Stimulated activated effector memory CD8-positive, alpha-beta T cell treated with anti-CD3 and anti-CD28 coated beads, Interleukin-12 subunit alpha, Interleukin-12 subunit beta, amount 100 ng/mL, for 72 hours (primary cell): Measurements from ENCODE around the gene CTXN3.
A peak's percentile ranks its signal among the peaks of the same experiment; 100 is the strongest.

Experiments used
- ATAC-seq: fragments of 150-1000 bp; cut with Tn5 transposase; 2 replicates; pipeline ENCODE4 v1.10.0; 2021
- DNase-seq, 2 donors: peaks; one replicate each; pipeline ENCODE4 v3.0.0; 2021 to 2022; ENCODE audit warnings: low spot score in 2 of 2
- H3K27ac Mint-ChIP-seq: one replicate; pipeline ENCODE4 v1.8.0; 2022; ENCODE audit warnings: mild to moderate bottlenecking, mixed read lengths
- H3K36me3 Mint-ChIP-seq: one replicate; pipeline ENCODE4 v1.8.0; 2022; ENCODE audit warnings: mild to moderate bottlenecking, mixed read lengths
- H3K4me1 Mint-ChIP-seq: one replicate; pipeline ENCODE4 v1.8.0; 2022; ENCODE audit warnings: mixed read lengths
- H3K4me3 Mint-ChIP-seq: one replicate; pipeline ENCODE4 v1.8.0; 2022; ENCODE audit warnings: mild to moderate bottlenecking, mixed read lengths
- H3K9me3 Mint-ChIP-seq: one replicate; pipeline ENCODE4 v1.8.0; 2022; ENCODE audit warnings: mixed read lengths

The CTXN3 gene

DNA sequence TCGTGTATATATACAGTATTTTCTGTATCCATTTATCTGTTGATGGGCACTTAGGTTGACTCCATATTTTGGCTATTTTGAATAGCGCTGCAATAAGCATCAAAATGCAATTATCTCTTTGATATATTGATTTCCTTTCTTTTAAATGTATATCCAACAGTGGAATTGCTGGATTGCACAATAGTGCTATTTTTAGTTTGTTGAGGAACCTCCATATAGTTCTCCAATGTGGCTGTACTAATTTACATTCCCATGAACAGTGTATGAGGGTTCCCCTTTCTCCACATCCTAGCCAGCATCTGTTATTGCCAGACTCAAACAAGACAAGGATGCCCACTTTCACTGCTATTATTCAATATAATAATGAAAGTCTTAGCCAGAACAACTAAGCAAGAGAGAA, 9.1 kb upstream of the CTXN3 start:
- H3K9me3 Mint-ChIP-seq: no peaks in the 10 kb centered on the region
- H3K27ac Mint-ChIP-seq: no peak overlapping the region
- DNase-seq: no peak
- no peaks in the 10 kb centered on the region for H3K36me3 Mint-ChIP-seq
- no peak for ATAC-seq
- no peak overlapping the region for H3K4me3 Mint-ChIP-seq
- no peaks in the 10 kb centered on the region for H3K4me1 Mint-ChIP-seq

DNA sequence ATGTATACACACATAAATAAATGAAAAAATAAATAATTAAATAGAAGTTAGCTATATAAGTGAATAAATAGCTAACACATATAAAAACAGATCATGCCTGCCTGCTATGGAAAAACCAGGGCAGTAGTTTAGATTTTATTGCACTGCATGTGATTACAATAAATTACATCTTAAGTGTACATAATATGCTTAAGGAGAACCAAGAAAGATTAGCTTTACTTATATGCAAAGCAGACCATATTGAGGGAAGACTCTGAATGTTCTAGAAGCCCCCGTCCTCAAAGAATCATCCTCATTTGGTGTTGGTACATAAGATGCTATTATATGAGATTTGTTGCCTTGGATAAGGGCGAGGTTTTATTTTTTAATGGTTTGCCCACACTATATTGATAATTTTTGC, 5.9 kb upstream of the CTXN3 start:
- ATAC-seq (no peak), DNase-seq (no peak)
- Mint-ChIP-seq H3K4me3 (no peak overlapping the region), H3K9me3 (no peaks in the 10 kb centered on the region), H3K27ac (no peak overlapping the region), H3K4me1 (no peaks in the 10 kb centered on the region), H3K36me3 (no peaks in the 10 kb centered on the region)

DNA sequence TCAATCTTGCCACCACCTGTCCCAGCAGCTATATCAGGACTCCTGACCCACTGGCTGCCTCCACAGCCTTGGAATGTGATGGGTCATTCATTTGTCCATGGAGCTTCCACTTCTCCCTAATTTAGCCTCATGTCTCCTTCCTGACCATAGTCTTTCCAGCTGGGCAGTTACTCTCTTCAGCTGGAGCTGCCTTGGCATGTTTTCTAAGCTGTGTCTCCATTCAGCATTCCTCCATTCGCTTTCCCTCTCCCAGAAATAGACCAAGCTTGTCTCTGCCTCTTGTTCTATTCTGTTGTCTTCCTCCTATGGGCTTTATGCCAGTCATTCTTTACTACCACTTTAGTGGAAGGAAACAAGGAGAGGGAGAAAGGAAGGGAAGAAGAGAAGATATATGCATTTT, 5.3 kb upstream of the CTXN3 start:
- Mint-ChIP-seq H3K4me1 (no peaks in the 10 kb centered on the region), H3K36me3 (no peaks in the 10 kb centered on the region), H3K9me3 (no peaks in the 10 kb centered on the region), H3K27ac (no peak overlapping the region), H3K4me3 (no peak overlapping the region)
- no peak for ATAC-seq
- DNase-seq: no peak

DNA sequence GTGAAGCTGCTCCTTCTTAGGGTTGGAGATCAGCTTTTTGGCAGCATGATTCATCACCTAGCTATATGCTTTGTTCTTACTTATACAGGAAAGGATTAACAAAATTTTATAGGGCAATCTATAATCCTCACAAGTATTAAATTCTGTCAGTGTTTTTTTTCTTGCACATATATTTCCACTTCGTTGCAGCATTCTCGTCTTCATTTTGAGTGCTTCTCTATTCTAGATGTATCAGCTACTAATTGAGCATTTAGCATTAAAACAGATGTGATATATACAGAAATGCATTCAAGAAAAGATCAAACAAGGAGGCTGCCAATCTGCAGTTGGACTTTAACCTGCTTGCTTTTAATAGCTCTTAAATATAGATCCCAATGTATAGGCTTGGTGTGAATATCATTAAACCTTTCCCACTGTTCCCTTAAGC, 3.6 kb upstream of the CTXN3 start:
- DNase-seq (no peak), ATAC-seq (no peak)
- Mint-ChIP-seq H3K4me3 (no peak overlapping the region), H3K36me3 (no peaks in the 10 kb centered on the region), H3K27ac (no peak overlapping the region), H3K9me3 (no peaks in the 10 kb centered on the region), H3K4me1 (no peaks in the 10 kb centered on the region)

DNA sequence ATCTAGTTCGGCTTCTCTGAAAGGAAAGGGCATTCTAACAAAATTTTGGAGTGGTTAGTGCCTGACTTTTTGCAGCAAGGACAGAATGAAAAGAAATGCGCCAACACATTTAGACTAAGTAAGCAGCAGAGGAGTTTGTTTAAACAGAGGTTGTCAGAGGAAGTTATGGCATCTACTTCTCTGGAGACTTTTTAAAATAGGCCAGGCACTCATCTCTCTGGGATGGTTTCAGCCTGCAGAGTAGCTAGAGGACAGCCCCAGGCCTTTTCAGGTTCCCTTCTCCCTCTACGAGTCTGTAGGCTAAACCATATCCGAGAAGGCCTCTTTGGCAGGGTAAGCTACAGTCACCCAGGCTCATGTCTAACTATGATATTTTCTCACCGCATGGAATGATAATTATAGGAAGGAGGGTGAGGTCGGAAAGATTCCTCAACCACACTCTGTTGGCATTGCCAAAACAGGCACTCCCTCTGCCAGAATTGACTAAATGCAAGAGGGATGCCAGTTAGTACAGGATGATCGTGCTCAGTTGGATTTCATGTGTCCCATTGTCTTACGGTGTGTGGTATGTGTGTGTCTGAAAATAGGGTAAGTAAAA, 1.4 kb upstream of the CTXN3 start:
- DNase-seq: no peak
- H3K4me3 Mint-ChIP-seq: no peak overlapping the region
- no peak for ATAC-seq
- no peaks in the 10 kb centered on the region for H3K9me3 Mint-ChIP-seq
- no peaks in the 10 kb centered on the region for H3K36me3 Mint-ChIP-seq
- peaks cover 4% of the 10 kb centered on the region for H3K4me1 Mint-ChIP-seq
- no peak overlapping the region for H3K27ac Mint-ChIP-seq

DNA sequence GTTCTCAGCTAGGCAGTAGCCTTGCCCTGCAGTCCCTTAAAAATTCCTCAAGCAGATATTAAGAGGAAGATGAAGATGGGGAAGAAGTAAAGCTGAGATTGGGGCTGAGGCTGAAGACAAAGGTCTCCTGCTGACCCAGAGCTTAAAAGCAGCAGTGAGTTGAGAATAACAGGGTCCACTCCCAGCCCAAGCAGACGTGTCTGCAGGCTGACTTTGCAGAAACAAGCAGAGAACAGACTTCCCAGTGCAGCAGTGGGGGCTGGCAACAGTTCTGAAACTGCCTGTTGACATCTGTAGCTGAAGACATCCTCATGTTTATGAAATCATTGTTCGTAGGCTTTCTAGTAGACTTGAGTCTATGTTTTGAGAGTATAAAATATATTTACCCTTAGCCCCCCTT, 1.1 kb downstream of the CTXN3 start:
- DNase-seq: no peak
- Mint-ChIP-seq H3K36me3 (no peaks in the 10 kb centered on the region), H3K4me1 (peaks cover 10% of the 10 kb centered on the region), H3K4me3 (no peak overlapping the region), H3K27ac (no peak overlapping the region), H3K9me3 (no peaks in the 10 kb centered on the region)
- ATAC-seq: no peak

DNA sequence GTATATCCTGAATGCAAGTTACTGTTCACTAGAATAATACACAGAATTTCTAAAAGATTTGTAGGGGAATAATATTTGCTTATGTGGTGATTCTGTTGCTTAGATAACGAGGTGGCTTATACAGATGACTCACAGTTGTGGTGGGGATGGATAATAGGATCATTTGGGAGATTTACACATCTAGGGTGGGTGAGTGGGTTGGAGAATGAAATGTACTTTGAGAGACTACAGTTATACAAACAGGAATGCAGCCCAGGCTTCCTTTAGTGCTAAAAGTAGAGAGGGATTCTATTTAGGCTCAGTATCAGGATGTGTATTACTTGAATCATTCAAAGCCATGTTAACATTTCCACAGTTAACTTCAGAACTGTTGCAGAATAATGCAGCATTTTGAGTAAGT, 1.8 kb downstream of the CTXN3 start:
- Mint-ChIP-seq H3K4me3 (no peak overlapping the region), H3K36me3 (no peaks in the 10 kb centered on the region), H3K27ac (no peak overlapping the region), H3K9me3 (no peaks in the 10 kb centered on the region), H3K4me1 (peaks cover 10% of the 10 kb centered on the region)
- DNase-seq (no peak), ATAC-seq (no peak)

DNA sequence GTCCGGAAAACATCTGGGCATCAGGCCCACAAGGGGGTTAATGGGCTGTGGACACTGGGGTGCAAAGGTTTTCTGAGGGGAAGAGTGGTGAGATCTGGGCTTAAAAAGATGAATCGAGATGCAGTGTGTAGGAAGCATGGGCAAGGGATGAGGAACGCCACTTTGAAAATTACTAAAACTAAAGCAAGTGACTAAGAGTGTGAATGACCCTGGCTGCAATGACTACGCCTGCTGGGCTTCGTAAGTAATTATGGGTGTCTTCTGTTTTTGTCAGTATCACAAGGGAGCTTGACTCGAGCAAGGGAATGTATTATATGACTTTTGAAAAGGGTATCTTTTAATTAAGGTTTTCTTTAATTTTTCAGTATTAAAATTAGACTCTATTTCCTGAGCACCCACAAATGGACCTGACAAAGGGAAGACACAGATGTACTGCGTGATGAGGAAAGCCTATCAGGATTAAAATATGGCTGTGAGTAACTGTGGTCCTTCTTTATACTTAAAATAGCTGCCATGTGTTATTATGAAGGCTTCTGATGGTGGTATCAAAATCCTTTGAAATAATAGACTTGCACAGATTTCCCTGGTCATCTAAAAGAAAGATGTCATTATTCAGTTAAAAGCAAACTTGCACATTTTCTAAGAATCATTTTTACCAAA, 4.2 kb downstream of the CTXN3 start:
- Mint-ChIP-seq H3K9me3 (no peaks in the 10 kb centered on the region), H3K27ac (no peak overlapping the region), H3K36me3 (no peaks in the 10 kb centered on the region), H3K4me3 (no peak overlapping the region), H3K4me1 (peaks cover 10% of the 10 kb centered on the region)
- ATAC-seq (peak; percentile 86), DNase-seq (no peak)

DNA sequence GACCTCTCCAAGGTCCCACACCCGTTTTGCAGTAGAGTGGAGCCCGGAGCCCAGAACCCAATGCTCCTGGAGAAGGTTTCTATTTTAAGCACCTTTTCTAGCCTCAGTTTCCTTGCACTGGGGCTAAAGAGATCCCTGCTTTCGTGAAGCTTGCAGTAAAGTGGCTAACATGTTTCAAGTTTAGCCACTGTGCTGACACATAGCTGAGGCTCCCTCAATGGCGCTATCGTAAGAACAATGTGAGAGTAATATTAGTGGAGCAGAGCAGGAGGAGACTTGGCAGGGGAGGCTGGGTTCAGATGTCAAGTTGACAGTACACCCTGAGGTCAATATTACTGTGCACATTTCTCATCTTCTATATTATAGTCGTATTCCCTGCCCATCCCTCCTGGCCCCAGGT, 7.9 kb downstream of the CTXN3 start:
- DNase-seq (no peak), ATAC-seq (no peak)
- Mint-ChIP-seq H3K9me3 (no peaks in the 10 kb centered on the region), H3K36me3 (no peaks in the 10 kb centered on the region), H3K27ac (no peak overlapping the region), H3K4me1 (peaks cover 10% of the 10 kb centered on the region), H3K4me3 (no peak overlapping the region)

DNA sequence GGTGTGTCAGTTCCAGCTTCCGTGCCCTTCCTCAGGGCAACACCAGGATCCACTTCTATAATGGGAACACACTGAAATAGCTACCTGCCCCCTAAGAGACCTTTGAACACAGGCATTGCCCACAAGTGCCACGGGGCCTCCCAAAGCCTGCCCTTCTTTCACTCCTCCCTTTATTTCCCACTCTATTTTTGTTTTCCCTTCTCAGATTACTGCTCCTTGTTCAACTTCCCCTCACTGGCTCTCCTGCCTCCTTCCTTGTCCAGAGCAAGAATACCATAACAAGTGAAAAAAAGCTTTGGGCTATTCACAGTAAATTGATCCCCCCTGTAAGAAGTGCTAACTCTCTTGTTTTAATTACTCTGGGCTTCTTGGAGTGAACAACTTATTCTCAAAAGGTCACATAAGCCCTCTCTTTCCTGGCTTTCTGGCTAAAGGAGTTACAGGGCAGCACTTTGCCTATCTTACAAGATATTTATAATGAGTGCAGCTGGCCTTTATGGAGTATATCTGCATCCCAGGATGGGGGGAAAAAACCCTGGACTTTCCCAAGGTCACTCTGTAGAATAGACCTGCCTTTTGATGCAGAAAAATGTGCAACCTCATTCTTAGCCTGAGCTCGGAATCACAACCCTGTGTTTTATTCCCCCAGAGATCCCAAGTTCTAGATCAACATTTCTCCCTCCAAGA, 11.3 kb downstream of the CTXN3 start:
- no peaks in the 10 kb centered on the region for H3K36me3 Mint-ChIP-seq
- no peaks in the 10 kb centered on the region for H3K9me3 Mint-ChIP-seq
- DNase-seq (no peak), ATAC-seq (no peak)
- H3K4me3 Mint-ChIP-seq: no peak overlapping the region
- no peak overlapping the region for H3K27ac Mint-ChIP-seq
- H3K4me1 Mint-ChIP-seq: no peaks in the 10 kb centered on the region

DNA sequence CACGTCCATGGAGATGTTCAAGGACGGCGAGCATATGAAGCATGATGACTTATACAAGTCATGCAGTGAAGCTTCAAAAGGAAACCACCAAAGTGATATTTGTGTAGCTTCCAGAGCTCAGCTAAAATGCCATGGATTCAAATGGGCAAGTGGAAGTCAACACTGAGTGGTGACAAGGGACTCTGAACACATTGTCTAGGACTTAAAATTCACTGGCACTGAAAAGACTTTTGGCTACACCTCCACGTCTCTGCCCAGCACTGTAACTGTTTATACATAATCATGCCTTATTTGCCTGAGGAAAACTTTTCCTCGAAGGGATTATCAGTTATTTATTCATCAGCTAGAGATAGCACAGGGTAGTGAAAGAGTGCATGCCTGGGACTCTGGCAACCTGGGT, 15.2 kb downstream of the CTXN3 start:
- H3K27ac Mint-ChIP-seq: no peak overlapping the region
- H3K4me3 Mint-ChIP-seq: no peak overlapping the region
- H3K36me3 Mint-ChIP-seq: no peaks in the 10 kb centered on the region
- no peaks in the 10 kb centered on the region for H3K4me1 Mint-ChIP-seq
- H3K9me3 Mint-ChIP-seq: no peaks in the 10 kb centered on the region
- DNase-seq: no peak
- ATAC-seq: no peak

DNA sequence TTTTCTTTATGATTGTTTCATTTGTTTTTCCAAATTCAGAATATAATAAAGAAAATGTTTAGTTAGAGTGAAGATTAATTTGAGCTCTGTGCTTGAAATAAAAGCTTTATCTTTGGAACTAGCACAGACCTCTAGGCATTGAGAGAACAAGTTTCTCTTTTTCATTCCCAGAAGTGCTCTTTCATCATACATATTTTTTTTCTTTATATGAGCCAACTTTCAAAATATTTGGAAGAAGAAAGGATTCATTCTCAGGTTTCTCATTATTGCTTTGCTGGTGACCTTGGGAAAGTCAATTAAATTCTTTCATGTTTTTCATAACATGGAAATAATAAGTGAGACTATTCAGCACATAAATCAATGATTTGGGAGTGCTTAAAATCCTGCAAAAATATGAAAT, 16.8 kb downstream of the CTXN3 start:
- H3K27ac Mint-ChIP-seq: no peak overlapping the region
- DNase-seq: no peak
- no peak overlapping the region for H3K4me3 Mint-ChIP-seq
- no peaks in the 10 kb centered on the region for H3K36me3 Mint-ChIP-seq
- ATAC-seq: no peak
- H3K9me3 Mint-ChIP-seq: no peaks in the 10 kb centered on the region
- no peaks in the 10 kb centered on the region for H3K4me1 Mint-ChIP-seq

DNA sequence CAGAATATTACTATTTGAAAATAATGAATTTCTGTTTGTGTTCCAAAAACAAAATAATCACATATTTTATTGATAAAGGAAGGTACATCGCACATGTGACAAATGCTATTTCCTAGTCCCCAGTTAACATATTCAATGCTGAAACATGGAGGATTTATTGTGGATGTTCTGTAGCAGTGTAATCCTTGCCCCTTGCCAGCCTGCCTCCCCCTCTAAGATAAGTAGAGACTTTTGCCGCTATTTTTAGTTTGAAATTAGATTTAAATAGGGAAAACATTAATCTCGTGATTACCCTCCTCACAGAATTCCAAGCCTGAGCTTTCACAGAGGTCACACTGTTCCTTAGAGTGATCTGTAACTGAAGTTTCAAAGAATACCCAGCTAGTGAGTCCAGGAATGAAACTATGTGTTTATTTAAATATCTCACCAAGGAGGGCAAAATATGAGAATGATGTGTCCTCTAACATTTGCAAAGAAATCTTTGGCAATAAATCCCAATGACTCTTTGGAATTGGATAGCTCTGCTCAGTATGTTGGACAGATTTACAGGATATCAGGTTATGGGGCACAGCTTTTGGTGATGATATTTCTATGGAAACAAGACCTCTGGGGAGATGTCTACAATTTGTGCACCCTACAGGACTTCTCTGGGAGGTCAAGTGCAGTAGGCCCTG, 17.3 kb downstream of the CTXN3 start:
- no peak overlapping the region for H3K27ac Mint-ChIP-seq
- DNase-seq: no peak
- no peaks in the 10 kb centered on the region for H3K4me1 Mint-ChIP-seq
- no peaks in the 10 kb centered on the region for H3K36me3 Mint-ChIP-seq
- no peaks in the 10 kb centered on the region for H3K9me3 Mint-ChIP-seq
- no peak overlapping the region for H3K4me3 Mint-ChIP-seq
- ATAC-seq: no peak

DNA sequence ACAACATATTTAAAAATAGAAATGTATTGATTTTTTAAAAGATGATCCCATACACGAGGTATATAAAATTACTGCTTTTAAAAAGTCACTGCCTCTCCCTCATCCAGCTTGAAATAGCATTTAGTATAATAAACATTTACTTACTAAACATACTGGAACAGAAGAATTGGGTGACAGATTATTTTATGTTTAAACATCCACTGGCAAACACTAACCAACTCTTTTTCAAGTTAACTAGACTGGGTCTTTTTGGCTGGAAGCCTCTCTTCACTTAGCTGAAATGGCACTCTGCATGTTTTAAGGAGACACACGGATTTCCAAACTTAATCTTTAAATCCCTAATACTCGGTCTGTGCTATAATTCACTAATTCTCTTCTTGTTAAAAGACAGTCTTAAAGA, 19.0 kb downstream of the CTXN3 start:
- no peaks in the 10 kb centered on the region for H3K4me1 Mint-ChIP-seq
- no peaks in the 10 kb centered on the region for H3K9me3 Mint-ChIP-seq
- no peak overlapping the region for H3K27ac Mint-ChIP-seq
- no peaks in the 10 kb centered on the region for H3K36me3 Mint-ChIP-seq
- H3K4me3 Mint-ChIP-seq: no peak overlapping the region
- DNase-seq: no peak
- ATAC-seq: no peak

DNA sequence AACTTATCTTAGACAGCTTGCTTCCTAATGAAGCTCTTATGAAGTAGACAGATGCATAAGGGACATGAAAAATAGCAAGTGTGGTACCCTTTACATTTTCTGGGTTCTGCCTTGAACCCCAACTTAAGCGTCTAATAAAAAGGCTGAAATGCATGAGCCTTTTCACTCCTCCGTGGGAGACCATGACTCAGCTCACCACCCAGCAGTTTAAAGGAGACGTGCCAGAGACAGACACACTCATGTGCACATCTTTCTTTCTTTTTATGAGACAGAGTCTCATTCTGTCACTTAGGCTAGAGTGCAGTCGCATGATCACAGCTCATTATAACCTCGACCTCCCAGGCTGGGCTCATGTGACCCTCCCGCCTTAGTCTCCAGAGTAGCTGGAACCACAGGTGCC, 22.3 kb downstream of the CTXN3 start:
- peaks cover 3% of the 10 kb centered on the region for H3K9me3 Mint-ChIP-seq
- DNase-seq (no peak), ATAC-seq (no peak)
- H3K4me1 Mint-ChIP-seq: no peaks in the 10 kb centered on the region
- H3K36me3 Mint-ChIP-seq: no peaks in the 10 kb centered on the region
- H3K4me3 Mint-ChIP-seq: no peak overlapping the region
- H3K27ac Mint-ChIP-seq: no peak overlapping the region
